HG02870 (cell line): ENCODE data around the gene CUL1.
"Not testable (repeated sequence)": the region's sequence is repeated elsewhere in the genome, so short reads cannot be mapped to it uniquely, and the experiment has no call there.

Source experiments
- ATAC-seq: cut with Tn5 transposase; IDR thresholded peaks from one replicate; pipeline ENCODE4 v1.9.1; 2021; ENCODE audit warnings: mild to moderate bottlenecking, moderate library complexity; ENCODE audit not compliant: unreplicated experiment

The CUL1 gene

DNA sequence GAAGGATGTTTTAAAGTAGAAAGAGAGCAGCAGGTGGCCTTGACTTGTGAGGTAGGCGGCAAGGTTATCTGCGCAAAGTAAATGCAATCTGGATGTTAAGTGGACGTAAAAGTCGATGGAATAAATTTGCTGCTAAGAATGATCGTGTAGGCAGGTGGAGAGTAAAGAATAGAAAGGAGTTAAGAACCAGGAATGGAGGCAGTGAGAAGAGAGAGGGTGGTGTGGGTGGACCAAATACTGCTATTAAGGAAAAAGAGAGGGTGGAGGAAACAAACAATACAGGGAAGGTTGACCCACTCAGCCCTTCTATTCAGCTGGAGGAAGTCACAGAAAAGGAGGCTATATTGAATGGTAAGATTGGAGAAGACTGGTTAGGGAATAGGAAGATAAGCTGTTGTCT is 1.9 kb upstream of the CUL1 start:
- no peak for ATAC-seq

GRCh38 chr7:148697256-148698006 is 1.3 kb upstream of the CUL1 start:
- ATAC-seq, result no peak

GRCh38 chr7:148698007-148698396 is 701 bp upstream of the CUL1 start:
- ATAC-seq, result no peak

GRCh38 chr7:148699024-148699781 is 500 bp downstream of the CUL1 start:
- peak; percentile 28 for ATAC-seq

GRCh38 chr7:148699782-148700629 is 1.3 kb downstream of the CUL1 start:
- no peak for ATAC-seq

DNA sequence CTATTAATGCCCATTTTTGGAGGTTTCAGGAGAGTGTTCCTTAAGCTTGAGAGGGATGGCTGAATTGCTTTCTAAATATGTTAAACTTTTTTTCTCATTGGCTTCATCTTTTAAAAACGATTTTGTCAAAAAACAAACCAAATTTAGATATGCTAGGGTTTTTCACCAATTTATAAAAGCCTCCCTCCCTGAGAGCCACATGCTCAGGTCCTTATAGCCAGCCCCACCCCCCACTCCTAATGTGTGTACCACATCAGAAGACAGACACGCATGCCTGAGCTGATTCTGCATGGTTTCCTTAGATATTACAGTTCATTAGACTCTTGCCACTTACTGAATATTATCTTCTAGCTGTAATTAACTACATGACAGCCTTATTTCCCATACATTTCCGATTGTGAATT is 2.0 kb downstream of the CUL1 start:
- no peak for ATAC-seq

GRCh38 chr7:148701414-148701813 is 2.7 kb downstream of the CUL1 start:
- ATAC-seq, result no peak

DNA sequence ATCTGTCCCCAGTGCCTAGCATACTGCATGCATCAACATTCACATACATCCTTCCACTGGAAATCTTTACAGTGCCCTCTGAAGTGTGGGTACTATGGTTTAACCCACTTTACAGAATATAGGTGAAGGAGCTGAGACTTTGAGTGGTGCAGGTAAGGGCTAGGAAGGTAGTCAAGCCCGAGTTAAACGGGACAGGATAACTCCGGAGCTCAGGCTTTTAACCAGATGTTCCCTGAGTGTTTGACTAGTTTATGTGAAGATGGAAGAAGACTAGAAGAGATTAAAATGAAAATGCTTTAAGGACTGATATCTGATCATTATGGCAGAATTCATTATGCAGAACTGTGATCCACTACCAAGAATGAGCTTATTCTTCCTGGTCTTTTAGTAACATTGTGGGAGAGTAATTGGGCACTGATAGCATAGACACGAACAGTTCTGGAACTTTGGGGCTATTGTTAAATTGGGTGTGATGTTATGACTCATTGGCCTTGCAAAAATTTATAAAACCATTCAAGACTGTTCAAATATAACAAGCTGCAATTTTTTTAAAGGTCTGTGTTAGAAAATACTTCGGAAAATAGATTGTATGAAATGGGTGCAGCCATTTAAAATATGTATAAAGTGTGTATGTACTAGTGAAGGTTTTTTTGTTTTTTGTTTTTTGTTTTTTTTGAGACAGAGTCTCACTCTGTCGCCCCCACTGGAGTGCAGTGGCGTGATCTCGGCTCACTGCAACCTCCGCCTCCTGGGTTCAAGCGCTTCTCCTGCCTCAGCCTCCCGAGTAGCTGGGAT is 4.4 kb downstream of the CUL1 start:
- ATAC-seq, result no peak

DNA sequence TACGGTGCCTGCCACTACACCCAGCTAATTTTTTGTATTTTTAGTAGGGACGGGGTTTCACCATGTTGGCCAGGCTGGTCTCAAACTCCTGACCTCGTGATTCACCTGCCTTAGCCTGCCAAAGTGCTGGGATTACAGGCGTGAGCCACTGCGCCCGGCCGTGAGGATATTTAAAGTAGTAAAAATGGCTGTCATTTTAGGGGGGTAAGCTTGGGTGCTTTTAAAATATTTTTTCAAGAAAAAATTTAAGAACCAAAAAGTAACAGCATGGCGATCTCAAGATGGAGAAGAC is 4.9 kb downstream of the CUL1 start:
- ATAC-seq, result not testable (repeated sequence)

- no peak for ATAC-seq
Observed at GRCh38 chr7:148704189-148704588, 5.5 kb downstream of the CUL1 start.

DNA sequence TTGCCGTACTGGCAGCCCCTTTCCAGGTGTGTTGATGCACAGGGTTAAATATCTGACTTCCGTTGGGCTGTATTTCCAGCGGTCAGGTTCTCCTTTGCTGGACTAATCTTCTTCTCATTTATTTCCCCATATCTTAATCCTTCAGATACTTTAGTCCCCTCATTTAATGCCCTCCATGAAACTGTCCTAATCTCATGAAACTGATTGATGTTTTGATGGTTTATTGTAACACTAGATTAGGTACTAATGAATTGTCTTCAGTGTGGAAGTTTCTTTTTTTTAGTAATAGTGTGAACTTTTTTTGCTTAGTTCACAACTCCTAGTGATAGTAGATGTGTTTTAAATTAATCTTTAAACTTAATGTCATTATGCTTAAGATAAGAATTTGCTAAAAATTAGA is 6.3 kb downstream of the CUL1 start:
- ATAC-seq, result no peak

GRCh38 chr7:148706368-148706767 is 7.7 kb downstream of the CUL1 start:
- ATAC-seq, result no peak

DNA sequence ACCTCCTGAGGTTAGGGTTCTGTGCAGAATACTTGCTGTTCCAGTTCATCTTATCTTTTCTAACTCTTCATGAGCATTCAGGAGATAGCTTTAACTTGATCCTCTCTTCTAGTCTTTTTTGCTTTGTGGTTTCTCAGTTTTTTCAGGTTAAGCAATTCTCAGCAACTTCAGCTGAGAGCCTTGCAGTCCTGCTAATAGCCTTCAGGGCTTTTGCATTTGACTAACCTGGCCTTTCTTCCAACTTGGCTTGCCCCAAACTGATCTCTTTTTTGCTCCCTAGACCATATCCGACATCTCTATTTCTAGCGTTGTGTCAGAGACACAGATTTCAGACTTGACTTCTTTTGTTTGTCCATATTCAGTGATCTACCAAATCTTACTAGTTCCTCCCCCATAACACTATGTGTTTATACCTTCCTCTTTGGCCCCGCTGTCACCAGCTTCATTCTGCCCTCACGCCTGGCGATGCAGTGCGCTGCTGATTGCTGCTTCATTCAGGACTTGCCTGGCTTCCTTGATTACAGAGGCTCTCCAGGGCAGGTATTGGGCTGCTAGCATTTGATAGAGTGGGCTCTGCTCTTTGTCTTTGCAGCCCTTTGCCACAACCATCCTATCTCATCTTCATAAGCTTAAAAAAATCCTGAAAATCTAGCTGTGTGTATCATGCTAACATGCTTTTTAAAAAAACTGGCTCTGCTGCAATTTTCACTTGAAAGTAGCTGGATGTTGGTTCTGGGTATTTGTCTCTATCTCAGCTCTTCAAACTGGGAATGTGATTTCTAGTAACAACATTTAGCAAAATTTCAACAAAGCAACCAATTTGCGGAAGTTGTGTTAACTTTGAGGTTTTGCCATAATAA is 9.6 kb downstream of the CUL1 start:
- no peak for ATAC-seq

- no peak for ATAC-seq
Observed at GRCh38 chr7:148709014-148709413, 10.3 kb downstream of the CUL1 start.

GRCh38 chr7:148710426-148710825 is 11.7 kb downstream of the CUL1 start:
- not testable (repeated sequence) for ATAC-seq

- peak; percentile 41 for ATAC-seq
Observed at GRCh38 chr7:148711191-148712102, 12.7 kb downstream of the CUL1 start.

- ATAC-seq, result peak; percentile 45
Observed at GRCh38 chr7:148712678-148713329, 14.1 kb downstream of the CUL1 start.

DNA sequence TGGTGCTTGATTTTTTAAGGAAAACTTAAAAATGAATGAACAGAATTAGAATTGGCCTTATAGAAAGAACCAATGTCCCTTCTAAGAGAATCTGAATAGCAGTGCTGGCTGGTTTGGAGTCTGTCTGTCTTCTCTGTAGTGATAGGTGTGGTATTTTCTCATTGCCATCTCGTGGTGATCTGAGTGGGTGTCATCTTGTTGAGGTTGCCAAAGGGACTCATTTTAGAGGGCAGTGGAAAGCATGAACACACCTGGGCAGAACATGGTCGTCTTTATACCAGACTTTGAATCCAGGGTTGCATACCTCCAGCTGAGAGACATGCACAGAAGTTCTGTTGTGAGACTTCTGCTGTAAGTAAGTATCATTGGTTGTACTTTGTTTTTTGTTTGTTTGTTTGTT is 15.8 kb downstream of the CUL1 start:
- no peak for ATAC-seq
